Occipital lobe (tissue), 2 donors: Measurements from ENCODE around the gene HYOU1. TPM values are rescaled to one million over a fixed set of nuclear protein-coding genes. Genes with fewer than 3 reads are reported as not detected.
A peak's percentile ranks its signal among the peaks of the same experiment; 100 is the strongest.
"Not testable (repeated sequence)": the region's sequence is repeated elsewhere in the genome, so short reads cannot be mapped to it uniquely, and the experiment has no call there.

Source experiments
- DNase-seq: peaks from one replicate; lab custom pipeline; 2025; lab: John Stamatoyannopoulos, UW
- total RNA-seq: library from RNA; depleted of rRNA; stranded (reverse); fragments of >200 nt; gene quantifications from one replicate; pipeline ENCODE4 v1.2.3, GENCODE V29; 2014

Gene HYOU1
- total RNA-seq, 1 donor from 2014 or later: 37.0 TPM

- no peak for DNase-seq
Measured at GRCh38 chr11:119087747-119088241, 30.8 kb upstream of the HYOU1 start.

- no peak for DNase-seq
Measured at GRCh38 chr11:119087123-119087522, 30.1 kb upstream of the HYOU1 start.

- DNase-seq: no peak
Measured at GRCh38 chr11:119085437-119085847, 28.4 kb upstream of the HYOU1 start.

GRCh38 chr11:119084663-119085436 lies 27.8 kb upstream of the HYOU1 start, which contains the start of gene HMBS:
Gene HMBS (plus strand): TSS chr11:119084881. CDS start chr11:119085034, 153 bp downstream.
- peak; percentile 92 for DNase-seq

GRCh38 chr11:119081682-119082260 lies 24.8 kb upstream of the HYOU1 start:
- no peak for DNase-seq

GRCh38 chr11:119078675-119079420 lies 21.8 kb upstream of the HYOU1 start:
- DNase-seq: no peak

- DNase-seq: no peak
Measured at GRCh38 chr11:119077839-119078238, 20.8 kb upstream of the HYOU1 start.

- DNase-seq: peak; percentile 94
Measured at GRCh38 chr11:119067371-119068222, 10.6 kb upstream of the HYOU1 start, which contains the start of gene VPS11. Gene VPS11 (plus strand): TSS chr11:119067818. CDS start chr11:119067824, 6 bp downstream.

GRCh38 chr11:119065369-119065768 lies 8.4 kb upstream of the HYOU1 start:
- no peak for DNase-seq

- no peak for DNase-seq
Measured at GRCh38 chr11:119062779-119063178, 5.8 kb upstream of the HYOU1 start.

- DNase-seq: no peak
Measured at GRCh38 chr11:119061256-119061655, 4.3 kb upstream of the HYOU1 start.

- not testable (repeated sequence) for DNase-seq
Measured at GRCh38 chr11:119059128-119059527, 2.1 kb upstream of the HYOU1 start.

GRCh38 chr11:119056421-119056999 lies 495 bp downstream of the HYOU1 start:
- peak; percentile 36 for DNase-seq

GRCh38 chr11:119055901-119056300 lies 1.1 kb downstream of the HYOU1 start:
- DNase-seq: no peak

- no peak for DNase-seq
Measured at GRCh38 chr11:119054418-119054817, 2.6 kb downstream of the HYOU1 start.

GRCh38 chr11:119052163-119052814 lies 4.7 kb downstream of the HYOU1 start:
- no peak for DNase-seq

- no peak for DNase-seq
Measured at GRCh38 chr11:119051440-119052162, 5.4 kb downstream of the HYOU1 start.

GRCh38 chr11:119049081-119049480 lies 7.9 kb downstream of the HYOU1 start:
- DNase-seq: no peak

GRCh38 chr11:119048644-119049043 lies 8.4 kb downstream of the HYOU1 start:
- no peak for DNase-seq
